Smooth muscle cell (in vitro differentiated cells): ENCODE results near the gene KAZN. TPM values are rescaled to one million over a fixed set of nuclear protein-coding genes. Genes with fewer than 3 reads are reported as not detected.

Experiments used
- DNase-seq: peaks from one replicate; lab custom pipeline; 2025; ENCODE audit not compliant: unreplicated experiment; lab: John Stamatoyannopoulos, UW
- H2AFZ ChIP-seq: fragments of 200-600 bp; sonication (generic); 2 replicates; pipeline ENCODE4 v1.6.0; 2016; ENCODE audit warnings: antibody characterized with exemption, low read depth, mild to moderate bottlenecking
- H3F3A ChIP-seq: fragments of 200-600 bp; sonication (generic); 2 replicates; pipeline ENCODE4 v1.6.0; 2017; ENCODE audit warnings: antibody characterized with exemption, low read depth
- H3K27ac ChIP-seq: fragments of 200-600 bp; sonication (generic); 2 replicates; pipeline ENCODE4 v1.5.1; 2016; ENCODE audit warnings: low read depth, mild to moderate bottlenecking
- H3K27me3 ChIP-seq: fragments of 200-600 bp; sonication (generic); 2 replicates; pipeline ENCODE4 v1.6.1; 2016; ENCODE audit warnings: low read depth, mild to moderate bottlenecking
- H3K36me3 ChIP-seq: fragments of 200-600 bp; sonication (generic); 2 replicates; pipeline ENCODE4 v1.5.1; 2016; ENCODE audit warnings: low read depth
- H3K4me1 ChIP-seq: fragments of 200-600 bp; sonication (generic); 2 replicates; pipeline ENCODE4 v1.5.1; 2016; ENCODE audit warnings: low read depth
- H3K4me2 ChIP-seq: fragments of 200-600 bp; sonication (generic); 2 replicates; pipeline ENCODE4 v1.6.0; 2016; ENCODE audit warnings: mild to moderate bottlenecking
- H3K4me3 ChIP-seq: fragments of 200-600 bp; sonication (generic); 2 replicates; pipeline ENCODE4 v1.5.1; 2016; ENCODE audit warnings: mild to moderate bottlenecking
- H3K79me2 ChIP-seq: fragments of 200-600 bp; sonication (generic); 2 replicates; pipeline ENCODE4 v1.6.0; 2016; ENCODE audit warnings: low read depth, mild to moderate bottlenecking
- H3K9ac ChIP-seq: fragments of 200-600 bp; sonication (generic); 2 replicates; pipeline ENCODE4 v1.6.0; 2016; ENCODE audit warnings: low read depth
- H3K9me3 ChIP-seq: fragments of 200-600 bp; sonication (generic); replicated peaks from 2 replicates; pipeline ENCODE4 v1.5.1; 2016; ENCODE audit warnings: low read depth
- H4K20me1 ChIP-seq: fragments of 200-600 bp; sonication (generic); 2 replicates; pipeline ENCODE4 v1.6.0; 2016; ENCODE audit warnings: low read depth
- CTCF ChIP-seq: fragments of 200-600 bp; sonication (generic); IDR thresholded peaks from 2 replicates; pipeline ENCODE4 v1.5.1; 2017; ENCODE audit warnings: borderline replicate concordance, mild to moderate bottlenecking, antibody characterized with exemption; ENCODE audit not compliant: insufficient read depth, poor library complexity, severe bottlenecking
- WGBS: methylation state at CpG from one replicate; pipeline ENCODE4 v1.1.7; 2016; ENCODE audit warnings: low lambda C conversion rate; 5-methylcytosine and 5-hydroxymethylcytosine counted together
- polyA plus RNA-seq: library from polyadenylated mRNA; unstranded; fragments of >200 nt; fragmentation: Nextera tagmentation; extraction: Ambion mirVana; gene quantifications from 2 replicates; pipeline ENCODE4 v1.2.1, GENCODE V29; 2016
- total RNA-seq: library from RNA; depleted of rRNA; stranded (reverse); fragments of >200 nt; gene quantifications from 2 replicates; pipeline ENCODE4 v1.2.3, GENCODE V29; 2014

Gene KAZN
- total and polyA plus RNA-seq, 2 experiments from 2014 or later: 6.3 to 8.2 TPM

GRCh38 chr1:14848625-14849024 is 250.1 kb downstream of the KAZN start:
- Histone ChIP-seq H2AFZ (no peak overlapping the region), H3F3A (no peaks in the 10 kb centered on the region), H3K4me3 (no peak overlapping the region), H3K9ac (no peak overlapping the region), H3K9me3 (no peaks in the 10 kb centered on the region), H3K36me3 (no peaks in the 10 kb centered on the region), H3K4me2 (no peak overlapping the region), H3K79me2 (no peaks in the 10 kb centered on the region), H3K27ac (no peak overlapping the region), H4K20me1 (no peaks in the 10 kb centered on the region), H3K27me3 (no peaks in the 10 kb centered on the region), H3K4me1 (no peaks in the 10 kb centered on the region)
- no peak for DNase-seq
- TF ChIP-seq CTCF: no peak
- WGBS: 91% methylated on average over 17 of the region's 17 CpGs

- Histone ChIP-seq H3K79me2 (no peaks in the 10 kb centered on the region), H3K4me3 (no peak overlapping the region), H4K20me1 (no peaks in the 10 kb centered on the region), H3K27me3 (no peaks in the 10 kb centered on the region), H3K27ac (no peak overlapping the region), H3K4me2 (no peak overlapping the region), H3F3A (no peaks in the 10 kb centered on the region), H2AFZ (no peak overlapping the region), H3K36me3 (no peaks in the 10 kb centered on the region), H3K9ac (no peak overlapping the region), H3K4me1 (no peaks in the 10 kb centered on the region), H3K9me3 (no peaks in the 10 kb centered on the region)
- TF ChIP-seq CTCF: no peak
- 91% methylated on average over 8 of the region's 8 CpGs for WGBS
- DNase-seq: no peak
Measured at GRCh38 chr1:14849038-14849437, 250.6 kb downstream of the KAZN start.

GRCh38 chr1:14850563-14850962 is 252.1 kb downstream of the KAZN start:
- 79% methylated on average over 5 of the region's 5 CpGs for WGBS
- DNase-seq: no peak

More at GRCh38 chr1:14850563-14850962, 252.1 kb downstream of the KAZN start:
- H2AFZ ChIP-seq: no peak overlapping the region
- TF ChIP-seq CTCF: peak; percentile 5
- no peaks in the 10 kb centered on the region for H3K4me1 ChIP-seq
- H3K27ac ChIP-seq: no peak overlapping the region
- H3K9ac ChIP-seq: no peak overlapping the region
- no peaks in the 10 kb centered on the region for H3K27me3 ChIP-seq
- no peaks in the 10 kb centered on the region for H3F3A ChIP-seq
- no peaks in the 10 kb centered on the region for H3K79me2 ChIP-seq
- H3K9me3 ChIP-seq: no peaks in the 10 kb centered on the region
- no peaks in the 10 kb centered on the region for H4K20me1 ChIP-seq
- H3K4me2 ChIP-seq: no peak overlapping the region
- H3K4me3 ChIP-seq: no peak overlapping the region
- no peaks in the 10 kb centered on the region for H3K36me3 ChIP-seq
